Activated CD4-positive, alpha-beta T cell treated with anti-CD3 and anti-CD28 coated beads, Interleukin-2, amount 10 ng/mL, durations not matched to agents 24 days and 14 days (primary cell): ENCODE data around the gene KDM3B. TPM values are rescaled to one million over a fixed set of nuclear protein-coding genes. Genes with fewer than 3 reads are reported as not detected.
A peak's percentile ranks its signal among the peaks of the same experiment; 100 is the strongest.
"Not testable (repeated sequence)": the region's sequence is repeated elsewhere in the genome, so short reads cannot be mapped to it uniquely, and the experiment has no call there.

Experiments used
- DNase-seq: peaks from one replicate; pipeline ENCODE4 v3.0.0; 2022
- H3K27ac Mint-ChIP-seq: one replicate; pipeline ENCODE4 v1.8.0; 2022; ENCODE audit warnings: mild to moderate bottlenecking, mixed read lengths
- H3K27me3 Mint-ChIP-seq: one replicate; pipeline ENCODE4 v1.8.0; 2022; ENCODE audit warnings: mixed read lengths
- H3K36me3 Mint-ChIP-seq: one replicate; pipeline ENCODE4 v1.8.0; 2022; ENCODE audit warnings: low read depth, mild to moderate bottlenecking, mixed read lengths
- H3K4me1 Mint-ChIP-seq: one replicate; pipeline ENCODE4 v1.8.0; 2021; ENCODE audit warnings: mixed read lengths
- H3K4me3 Mint-ChIP-seq: one replicate; pipeline ENCODE4 v1.8.0; 2022; ENCODE audit warnings: mild to moderate bottlenecking, moderate library complexity, mixed read lengths
- H3K9me3 Mint-ChIP-seq: one replicate; pipeline ENCODE4 v1.8.0; 2021; ENCODE audit warnings: mixed read lengths
- intact Hi-C: fragments of 100-400 bp; cut with micrococcal nuclease; formaldehyde crosslinking; loops from one replicate; pipeline ENCODE4 v1.15.1; 2023
- total RNA-seq: library from RNA; stranded (reverse); gene quantifications from 2 replicates; pipeline ENCODE4 v1.2.3, GENCODE V29; 2022

Gene KDM3B
- total RNA-seq, 1 donor from 2014 or later, result 48.7 TPM

DNA sequence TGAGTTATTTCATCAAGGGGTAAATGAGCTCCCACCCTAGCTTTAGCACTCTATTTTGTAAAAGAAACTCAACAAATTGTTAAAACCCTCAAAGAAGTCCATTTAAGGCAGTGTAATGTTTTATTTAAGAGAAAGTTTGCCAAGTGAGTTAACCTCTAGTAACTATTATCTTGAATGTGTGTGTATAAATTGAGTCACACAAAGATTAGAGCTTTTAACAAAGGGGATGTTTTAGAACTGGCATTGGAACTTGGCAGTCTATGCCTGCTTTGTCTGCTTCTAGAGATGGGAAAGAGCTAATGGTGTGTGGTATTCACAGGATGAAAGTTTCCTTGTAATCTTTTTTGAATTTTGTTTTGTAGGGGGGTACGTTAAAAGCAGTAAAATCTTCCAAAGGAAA, 33.2 kb downstream of the KDM3B start:
- Mint-ChIP-seq H3K4me3 (no peak overlapping the region), H3K27me3 (no peaks in the 10 kb centered on the region), H3K4me1 (no peaks in the 10 kb centered on the region), H3K36me3 (peaks cover 41% of the 10 kb centered on the region), H3K9me3 (no peaks in the 10 kb centered on the region), H3K27ac (no peak overlapping the region)
- intact Hi-C loops, result no loop called here
- DNase-seq, result no peak

DNA sequence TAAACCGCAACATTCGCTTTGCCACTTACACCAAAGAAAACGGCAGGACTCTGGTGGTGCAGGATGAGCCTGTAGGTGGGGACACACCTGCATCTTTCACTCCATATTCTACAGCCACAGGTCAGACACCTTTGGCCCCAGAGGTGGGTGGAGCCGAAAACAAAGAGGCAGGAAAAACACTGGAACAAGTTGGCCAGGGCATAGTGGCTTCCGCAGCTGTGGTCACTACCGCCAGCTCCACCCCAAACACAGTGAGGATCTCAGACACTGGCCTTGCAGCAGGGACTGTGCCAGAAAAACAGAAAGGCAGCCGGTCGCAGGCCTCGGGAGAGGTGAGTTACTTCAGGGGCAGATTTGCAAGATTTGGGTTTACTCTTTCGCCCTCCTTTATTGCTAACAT, 33.8 kb downstream of the KDM3B start:
- H3K36me3 Mint-ChIP-seq, result peaks cover 45% of the 10 kb centered on the region
- no peak overlapping the region for H3K4me3 Mint-ChIP-seq
- no peak for DNase-seq
- H3K27me3 Mint-ChIP-seq, result no peaks in the 10 kb centered on the region
- intact Hi-C loops, result no loop called here
- H3K4me1 Mint-ChIP-seq, result no peaks in the 10 kb centered on the region
- H3K9me3 Mint-ChIP-seq, result no peaks in the 10 kb centered on the region
- H3K27ac Mint-ChIP-seq, result no peak overlapping the region

DNA sequence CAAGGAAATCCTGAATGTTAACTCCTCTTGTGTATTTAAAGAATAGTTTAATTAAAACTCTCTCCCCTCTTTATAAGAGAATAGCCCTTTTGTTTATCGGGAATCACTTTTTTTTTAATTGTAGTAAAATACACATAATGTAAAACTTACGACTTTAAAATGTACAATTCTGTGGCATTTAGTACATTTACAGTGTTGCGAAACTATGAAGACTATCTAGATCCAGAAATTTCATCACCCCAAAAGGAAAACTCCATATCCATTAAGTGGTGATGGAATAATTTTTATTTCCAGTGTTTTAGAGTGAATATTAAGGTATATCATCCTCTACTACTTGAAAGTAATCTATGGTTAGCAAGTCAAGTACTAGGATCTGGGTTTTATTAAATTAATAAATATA, 36.8 kb downstream of the KDM3B start:
- intact Hi-C loops, result no loop called here
- Mint-ChIP-seq H3K9me3 (no peaks in the 10 kb centered on the region), H3K4me1 (no peaks in the 10 kb centered on the region), H3K36me3 (peaks cover 43% of the 10 kb centered on the region), H3K27me3 (no peaks in the 10 kb centered on the region), H3K4me3 (no peak overlapping the region), H3K27ac (no peak overlapping the region)
- DNase-seq, result no peak

DNA sequence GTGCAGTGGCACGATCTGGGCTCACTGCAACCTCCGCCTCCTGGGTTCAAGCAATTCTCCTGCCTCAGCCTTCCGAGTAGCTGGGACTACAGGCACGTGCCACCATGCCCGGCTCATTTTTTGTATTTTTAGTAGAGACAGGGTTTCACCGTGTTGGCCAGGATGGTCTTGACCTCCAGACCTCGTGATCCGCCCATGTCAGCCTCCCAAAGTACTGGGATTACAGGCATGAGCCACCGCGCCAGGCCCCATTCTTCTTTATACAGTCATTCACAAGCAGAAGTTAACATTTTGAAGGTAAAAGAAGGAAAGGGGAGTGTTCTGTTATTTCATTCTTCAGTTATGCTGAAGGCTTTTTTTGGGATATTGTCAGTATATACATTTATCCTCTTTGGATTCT, 37.4 kb downstream of the KDM3B start:
- H3K9me3 Mint-ChIP-seq, H3K4me3 Mint-ChIP-seq, H3K27me3 Mint-ChIP-seq, intact Hi-C loops, H3K27ac Mint-ChIP-seq, H3K4me1 Mint-ChIP-seq, DNase-seq: not testable (repeated sequence)
- peaks cover 48% of the 10 kb centered on the region for H3K36me3 Mint-ChIP-seq

DNA sequence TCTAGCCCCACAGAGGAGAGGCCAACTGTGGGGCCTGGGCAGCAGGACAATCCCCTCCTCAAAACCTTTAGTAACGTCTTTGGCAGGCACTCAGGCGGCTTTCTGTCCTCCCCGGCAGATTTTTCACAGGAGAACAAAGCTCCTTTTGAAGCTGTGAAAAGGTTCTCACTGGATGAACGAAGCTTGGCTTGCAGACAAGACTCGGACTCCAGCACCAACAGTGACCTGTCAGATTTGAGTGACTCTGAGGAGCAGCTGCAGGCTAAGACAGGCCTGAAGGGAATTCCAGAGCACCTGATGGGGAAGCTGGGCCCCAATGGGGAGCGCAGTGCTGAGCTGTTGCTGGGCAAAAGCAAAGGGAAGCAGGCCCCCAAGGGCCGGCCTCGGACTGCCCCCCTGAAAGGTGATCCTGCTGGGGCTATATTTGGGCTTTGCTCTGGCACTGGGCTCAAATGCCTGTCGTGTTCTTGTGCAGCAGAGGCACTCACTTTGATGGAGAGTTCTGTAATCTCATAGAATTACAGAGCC, 39.4 kb downstream of the KDM3B start:
- no peak overlapping the region for H3K4me3 Mint-ChIP-seq
- H3K9me3 Mint-ChIP-seq, result no peaks in the 10 kb centered on the region
- H3K27ac Mint-ChIP-seq, result no peak overlapping the region
- no peaks in the 10 kb centered on the region for H3K27me3 Mint-ChIP-seq
- intact Hi-C loops, result no loop called here
- no peak for DNase-seq
- H3K36me3 Mint-ChIP-seq, result peaks cover 45% of the 10 kb centered on the region
- no peaks in the 10 kb centered on the region for H3K4me1 Mint-ChIP-seq

DNA sequence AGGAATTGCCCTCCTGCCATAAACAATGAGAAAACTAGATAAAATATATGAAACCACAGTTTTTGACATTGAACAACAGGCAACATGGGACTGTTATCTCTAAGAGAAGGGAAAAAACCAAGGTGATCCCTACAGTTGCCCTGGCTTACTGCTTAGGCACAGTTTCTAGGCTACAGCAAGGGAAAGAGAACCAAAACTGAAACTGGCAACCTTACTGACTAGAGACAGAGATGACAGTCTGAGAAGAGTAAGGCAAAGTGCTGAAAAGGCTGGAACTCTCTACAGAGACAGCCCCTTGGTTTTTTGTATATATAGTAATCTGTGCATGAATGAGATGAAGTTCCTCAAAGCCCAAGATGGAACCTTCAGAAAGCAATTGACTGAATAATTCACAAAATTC, 50.2 kb downstream of the KDM3B start:
- Mint-ChIP-seq H3K27ac (peak overlapping the region; percentile 30), H3K36me3 (peaks cover 48% of the 10 kb centered on the region), H3K27me3 (no peaks in the 10 kb centered on the region), H3K4me1 (peaks cover 14% of the 10 kb centered on the region), H3K4me3 (no peak overlapping the region), H3K9me3 (no peaks in the 10 kb centered on the region)
- intact Hi-C loops, result no loop called here
- DNase-seq, result peak; percentile 64

DNA sequence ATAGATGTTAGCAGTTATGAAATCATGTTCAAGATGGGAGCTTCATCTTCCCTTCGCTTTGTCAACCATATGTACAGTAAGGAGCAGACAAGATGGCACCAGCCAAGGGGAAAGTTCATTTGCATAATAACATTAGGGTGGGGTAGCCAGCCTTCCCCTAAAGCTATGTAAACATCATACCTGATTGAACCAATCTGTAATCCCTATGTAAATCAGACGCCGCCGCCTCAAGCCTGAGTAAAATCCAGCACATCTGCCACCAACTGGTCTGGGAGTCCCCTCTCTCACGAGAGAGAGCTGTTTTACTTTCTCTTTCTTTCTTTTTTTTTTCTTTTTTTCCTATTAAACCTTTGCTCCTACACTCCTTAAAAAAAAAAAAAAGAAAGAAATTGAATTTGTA, 55.5 kb downstream of the KDM3B start:
- intact Hi-C loops, result no loop called here
- H3K9me3 Mint-ChIP-seq, result no peaks in the 10 kb centered on the region
- H3K27ac Mint-ChIP-seq, result no peak overlapping the region
- DNase-seq, result peak; percentile 72
- H3K36me3 Mint-ChIP-seq, result peaks cover 29% of the 10 kb centered on the region
- H3K4me1 Mint-ChIP-seq, result peaks cover 6% of the 10 kb centered on the region
- no peaks in the 10 kb centered on the region for H3K27me3 Mint-ChIP-seq
- H3K4me3 Mint-ChIP-seq, result no peak overlapping the region

DNA sequence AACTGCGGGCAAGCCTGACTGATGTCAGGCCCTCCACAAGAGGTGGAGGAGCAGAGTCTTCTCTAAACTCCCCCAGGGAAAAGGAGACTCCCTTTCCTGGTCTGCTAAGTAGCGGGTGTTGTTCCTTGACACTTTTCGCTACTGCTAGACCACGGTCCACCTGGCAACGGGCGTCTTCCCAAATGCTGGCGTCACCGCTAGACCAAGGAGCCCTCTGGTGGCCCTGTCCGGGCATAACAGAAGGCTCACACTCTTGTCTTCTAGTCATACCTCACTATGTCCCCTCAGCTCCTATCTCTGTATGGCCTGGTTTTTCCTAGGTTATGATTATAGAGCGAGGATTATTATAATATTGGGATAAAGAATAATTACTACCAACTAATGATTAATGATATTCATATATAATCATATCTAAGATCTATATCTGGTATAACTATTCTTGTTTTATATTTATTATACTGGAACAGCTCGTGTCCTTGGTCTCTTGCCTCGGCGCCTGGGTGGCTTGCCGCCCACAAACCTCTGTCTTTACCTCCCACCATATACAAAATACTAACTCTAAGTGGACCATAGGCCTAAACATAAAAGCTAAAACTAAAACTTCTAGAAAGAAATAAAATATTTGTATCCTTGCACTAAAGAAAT, 58.6 kb downstream of the KDM3B start:
- not testable (repeated sequence) for H3K9me3 Mint-ChIP-seq, H3K27ac Mint-ChIP-seq, H3K4me1 Mint-ChIP-seq, H3K27me3 Mint-ChIP-seq, H3K4me3 Mint-ChIP-seq
- H3K36me3 Mint-ChIP-seq, result peaks cover 30% of the 10 kb centered on the region
- peak; percentile 77 for DNase-seq
- intact Hi-C loops, result loop anchor here (2.0 kb wide), 1 partner anchor 230 kb away; no protein-coding TSS in a partner anchor

DNA sequence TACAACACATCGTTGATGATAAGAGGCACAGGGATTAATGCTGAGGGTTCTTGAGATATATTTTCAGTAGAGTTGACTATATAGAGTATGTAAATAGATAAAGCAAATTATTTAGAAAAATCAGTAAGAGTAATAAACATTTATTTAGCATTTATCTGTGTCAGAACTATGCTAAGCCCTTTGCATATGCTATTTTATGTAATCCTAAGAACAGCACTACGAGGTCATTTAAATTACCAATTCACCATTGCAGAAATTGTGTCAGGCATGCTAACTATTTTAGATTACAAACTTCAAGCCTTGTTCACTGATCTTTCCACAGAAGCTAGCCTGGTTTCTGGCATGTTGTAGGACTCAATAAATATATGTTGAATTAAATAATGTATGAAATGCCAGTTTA, 66.0 kb downstream of the KDM3B start:
- Mint-ChIP-seq H3K36me3 (peaks cover 57% of the 10 kb centered on the region), H3K27ac (no peak overlapping the region), H3K4me3 (no peak overlapping the region), H3K4me1 (peaks cover 2% of the 10 kb centered on the region), H3K27me3 (no peaks in the 10 kb centered on the region), H3K9me3 (no peaks in the 10 kb centered on the region)
- intact Hi-C loops, result no loop called here
- no peak for DNase-seq

DNA sequence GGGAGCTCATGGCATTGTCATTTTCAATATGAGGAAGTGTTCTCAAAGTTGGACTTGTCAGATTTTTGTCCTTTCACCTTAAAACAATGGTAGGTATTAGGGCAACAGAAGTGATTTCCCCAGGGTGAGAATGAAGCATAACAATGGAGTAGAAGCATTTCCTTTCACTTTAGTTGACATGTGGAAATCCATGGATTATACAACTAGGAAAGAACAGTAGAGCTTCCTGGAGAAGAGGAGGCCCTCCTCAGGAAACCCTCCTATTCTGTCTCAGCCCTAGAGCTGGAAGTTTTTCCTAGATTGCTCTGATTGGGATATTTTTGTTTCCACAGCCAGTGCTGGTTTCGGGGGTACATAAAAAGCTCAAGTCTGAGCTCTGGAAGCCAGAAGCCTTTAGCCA, 72.6 kb downstream of the KDM3B start:
- intact Hi-C loops, result no loop called here
- Mint-ChIP-seq H3K4me1 (no peaks in the 10 kb centered on the region), H3K4me3 (no peak overlapping the region), H3K36me3 (peaks cover 61% of the 10 kb centered on the region), H3K27me3 (no peaks in the 10 kb centered on the region), H3K9me3 (no peaks in the 10 kb centered on the region), H3K27ac (no peak overlapping the region)
- no peak for DNase-seq

DNA sequence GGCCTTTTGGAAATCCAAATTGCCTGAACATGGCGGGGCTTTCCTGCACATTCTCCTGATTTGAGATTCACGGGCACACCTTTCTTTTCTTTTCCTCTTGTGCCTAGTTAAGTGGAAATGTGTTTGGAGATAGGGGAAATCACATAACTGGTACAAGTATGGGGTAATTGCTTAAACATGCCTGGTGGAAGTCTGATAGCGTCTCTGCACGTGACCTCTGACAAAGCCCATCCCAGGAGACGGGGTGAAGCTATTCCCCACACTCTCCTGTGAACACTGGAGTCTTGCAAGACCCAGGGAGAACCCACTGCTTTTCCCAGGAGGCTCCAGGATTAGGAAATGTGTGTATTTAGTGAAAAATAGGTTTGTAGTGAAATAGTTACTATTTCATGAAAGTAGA, 83.5 kb downstream of the KDM3B start:
- peaks cover 12% of the 10 kb centered on the region for H3K4me1 Mint-ChIP-seq
- peaks cover 3% of the 10 kb centered on the region for H3K27me3 Mint-ChIP-seq
- no peaks in the 10 kb centered on the region for H3K9me3 Mint-ChIP-seq
- no peak for DNase-seq
- H3K36me3 Mint-ChIP-seq, result peaks cover 39% of the 10 kb centered on the region
- H3K27ac Mint-ChIP-seq, result no peak overlapping the region
- intact Hi-C loops, result no loop called here
- H3K4me3 Mint-ChIP-seq, result no peak overlapping the region

DNA sequence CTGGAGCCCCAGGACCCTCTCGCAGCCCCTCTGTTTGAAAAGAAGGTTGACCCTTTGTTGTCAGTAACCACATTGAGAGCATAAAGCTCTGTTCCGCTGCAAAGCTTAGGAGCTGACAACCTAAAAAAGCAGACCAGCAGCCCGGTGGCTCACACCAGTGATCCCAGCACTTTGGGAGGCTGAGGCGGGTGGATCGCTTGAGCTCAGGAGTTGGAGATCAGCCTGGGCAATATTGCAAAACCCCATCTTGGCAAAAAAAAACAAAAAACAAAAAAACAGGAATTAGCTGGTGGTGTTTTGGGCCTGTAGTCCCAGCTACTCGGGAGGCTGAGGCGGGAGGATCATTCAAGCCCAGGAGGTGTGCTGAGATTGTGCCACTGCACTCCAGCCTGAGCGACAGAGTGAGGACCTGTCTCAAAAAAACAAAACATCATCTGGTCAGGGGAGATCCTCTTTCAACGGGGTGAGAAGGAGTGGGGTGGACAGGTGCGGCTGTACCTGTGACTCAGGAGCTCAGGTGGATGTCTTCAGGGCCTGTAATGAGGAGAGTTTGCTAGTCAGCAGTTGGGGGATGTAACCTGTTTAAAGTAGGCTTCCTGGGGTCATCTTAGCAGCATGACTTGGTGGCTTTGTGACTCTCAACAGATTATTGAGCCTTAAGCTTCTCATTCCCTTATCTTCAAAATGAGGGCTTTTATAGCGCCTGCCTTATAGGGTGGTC, 85.7 kb downstream of the KDM3B start:
- H3K27ac Mint-ChIP-seq, result peak overlapping the region; percentile 76
- H3K27me3 Mint-ChIP-seq, result peaks cover 3% of the 10 kb centered on the region
- no peak for DNase-seq
- peak overlapping the region; percentile 81 for H3K4me3 Mint-ChIP-seq
- H3K9me3 Mint-ChIP-seq, result no peaks in the 10 kb centered on the region
- H3K4me1 Mint-ChIP-seq, result peaks cover 12% of the 10 kb centered on the region
- H3K36me3 Mint-ChIP-seq, result peaks cover 25% of the 10 kb centered on the region
- intact Hi-C loops, result no loop called here

DNA sequence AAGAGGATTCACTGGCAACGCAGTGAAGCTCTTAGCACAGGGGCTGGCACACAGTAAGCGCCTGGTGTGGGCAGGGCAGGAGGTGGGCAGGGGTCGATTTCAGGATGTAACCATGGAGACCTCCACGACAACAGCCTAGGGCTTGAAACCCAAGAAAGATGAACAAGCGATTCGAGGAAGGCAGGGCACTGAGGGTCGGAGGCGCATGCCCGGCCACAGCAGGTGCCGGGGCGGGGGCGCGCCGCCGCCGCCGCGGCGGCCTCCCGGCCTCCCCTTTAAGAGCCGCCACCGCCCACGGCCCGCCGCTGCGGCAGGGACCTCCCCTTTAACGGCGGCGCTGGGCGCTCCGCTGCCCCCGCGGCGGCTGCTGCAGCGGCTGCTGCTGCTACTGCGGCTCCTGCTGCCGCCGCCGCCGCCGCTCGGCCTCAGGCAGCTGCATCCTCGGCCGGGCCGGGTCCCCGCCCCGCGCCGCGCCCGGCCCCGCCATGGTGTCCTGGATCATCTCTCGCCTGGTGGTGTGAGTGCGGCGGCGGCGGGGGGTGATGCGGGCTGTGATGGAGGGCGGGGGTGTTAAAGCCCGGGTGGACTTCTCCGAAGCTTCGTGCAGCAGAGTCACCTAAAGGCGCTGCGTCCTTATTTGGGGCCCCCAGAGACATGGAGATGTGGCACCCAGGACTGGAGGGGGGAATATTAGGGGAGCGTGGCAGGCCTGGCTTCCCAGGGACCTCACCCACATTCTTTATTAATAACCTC, 86.4 kb downstream of the KDM3B start, which contains the start of gene REEP2:
Gene REEP2 (plus strand): TSS at position 334 of the 753 bp plus-strand sequence. CDS start 152 bp downstream, at position 486.
- Mint-ChIP-seq H3K36me3 (peaks cover 25% of the 10 kb centered on the region), H3K27ac (peak within 1 kb of the TSS; percentile 76), H3K27me3 (peaks cover 3% of the 10 kb centered on the region), H3K4me1 (peaks cover 12% of the 10 kb centered on the region), H3K9me3 (no peaks in the 10 kb centered on the region), H3K4me3 (peak within 1 kb of the TSS; percentile 81)
- DNase-seq, result peak; percentile 90
- intact Hi-C loops, result loop anchor here (1.0 kb wide), 2 partner anchors 20 to 104 kb away; partner anchors contain the start of gene ETF1
